Esophagus squamous epithelium (tissue), 5 donors: Measurements from ENCODE around the gene RELN. TPM values are rescaled to one million over a fixed set of nuclear protein-coding genes. Genes with fewer than 3 reads are reported as not detected.

Experiments
- DNase-seq: peaks from one replicate; lab custom pipeline; 2025; lab: John Stamatoyannopoulos, UW
- H3K27ac ChIP-seq, 4 donors: fragments of 200-600 bp; sonication (generic); one replicate each; pipeline ENCODE4 v1.5.1; 2016 to 2019; ENCODE audit warnings: mild to moderate bottlenecking in 1 of 4
- H3K27me3 ChIP-seq, 4 donors: fragments of 200-600 bp; sonication (generic); 1 replicate in 3 of 4; 2 replicates in 1 of 4; pipeline versions ENCODE4 v1.5.1 to v1.6.0; 2017 to 2021; ENCODE audit warnings: antibody characterized with exemption in 1 of 4
- H3K36me3 ChIP-seq, 3 donors: fragments of 200-600 bp; sonication (generic); one replicate each; pipeline ENCODE4 v1.5.1; 2016 to 2019
- H3K4me1 ChIP-seq, 3 donors: fragments of 200-600 bp; sonication (generic); one replicate each; pipeline ENCODE4 v1.5.1; 2017 to 2019
- H3K4me3 ChIP-seq, 4 donors: fragments of 200-600 bp; sonication (generic); 1 replicate in 3 of 4; 2 replicates in 1 of 4; pipeline ENCODE4 v1.5.1; 2016 to 2019; ENCODE audit warnings: mild to moderate bottlenecking in 2 of 4, moderate library complexity in 1 of 4
- H3K9me3 ChIP-seq, 3 donors: fragments of 200-600 bp; sonication (generic); one replicate each; pipeline ENCODE4 v1.5.1; 2016 to 2019
- CTCF ChIP-seq, 6 experiments: fragments of 450-650 bp in 4 of 6; fragments of 200-600 bp in 2 of 6; sonication (generic) in 2 of 6; IDR thresholded peaks; one replicate each; pipeline ENCODE4 v1.5.1; 2016 to 2019; ENCODE audit warnings: antibody characterized with exemption in 6 of 6, mild to moderate bottlenecking in 4 of 6, moderate library complexity in 4 of 6
- POLR2A ChIP-seq, 4 donors: fragments of 450-650 bp; IDR thresholded peaks; one replicate each; pipeline ENCODE4 v1.6.1; 2017; ENCODE audit warnings: antibody characterized with exemption in 4 of 4, mild to moderate bottlenecking in 4 of 4, moderate library complexity in 3 of 4
- WGBS, 2 donors: methylation state at CpG; one replicate each; pipeline ENCODE4 v1.1.5; 2018; 5-methylcytosine and 5-hydroxymethylcytosine counted together
- intact Hi-C: fragments of 100-400 bp; cut with DNase I; formaldehyde crosslinking; loops from one replicate; pipeline ENCODE4 v1.15.0; 2022
- total RNA-seq, 4 donors: library from RNA; depleted of rRNA; stranded (reverse); fragments of >200 nt; gene quantifications; one replicate each; pipeline ENCODE4 v1.1.0, GENCODE V29; 2016
- donor health status: DM: yes; HTN: yes; CAD: no.

The RELN gene
- total RNA-seq, 4 donors from 2014 or later, result 0.68 to 6.5 (median 1.00) TPM

- H3K27me3 ChIP-seq, result no peaks in the 10 kb centered on the region
- intact Hi-C loops, result no loop called here
- no peak for TF ChIP-seq POLR2A (IDR thresholded peaks at IDR 0.05)
- no peak for TF ChIP-seq CTCF (IDR thresholded peaks at IDR 0.05)
- DNase-seq, result no peak
- no peaks in the 10 kb centered on the region for H3K9me3 ChIP-seq
- no peak overlapping the region for H3K27ac ChIP-seq
- H3K4me3 ChIP-seq, result no peak overlapping the region
- no peaks in the 10 kb centered on the region for H3K4me1 ChIP-seq
- WGBS, 2 donors, result 32 to 39% methylated on average over 1 of the region's 1 CpG
- no peaks in the 10 kb centered on the region for H3K36me3 ChIP-seq
Observed at GRCh38 chr7:103799298-103799697, 190.2 kb downstream of the RELN start.

- H3K9me3 ChIP-seq, result no peaks in the 10 kb centered on the region
- no peak for DNase-seq
- H3K27me3 ChIP-seq, result no peaks in the 10 kb centered on the region
- TF ChIP-seq POLR2A (IDR thresholded peaks at IDR 0.05) (no peak), CTCF (IDR thresholded peaks at IDR 0.05) (no peak)
- H3K36me3 ChIP-seq, result no peaks in the 10 kb centered on the region
- no peak overlapping the region for H3K27ac ChIP-seq
- H3K4me3 ChIP-seq, result no peak overlapping the region
- intact Hi-C loops, result no loop called here
- no peaks in the 10 kb centered on the region for H3K4me1 ChIP-seq
- WGBS, 2 donors, result 37 to 52% methylated on average over 3 of the region's 3 CpGs
Observed at GRCh38 chr7:103797647-103798307, 191.7 kb downstream of the RELN start.

- Histone ChIP-seq H3K4me1 (no peaks in the 10 kb centered on the region), H3K4me3 (no peak overlapping the region), H3K27ac (no peak overlapping the region), H3K36me3 (no peaks in the 10 kb centered on the region), H3K9me3 (no peaks in the 10 kb centered on the region), H3K27me3 (no peaks in the 10 kb centered on the region)
- TF ChIP-seq POLR2A (IDR thresholded peaks at IDR 0.05) (no peak), CTCF (IDR thresholded peaks at IDR 0.05) (no peak)
- DNase-seq, result no peak
- intact Hi-C loops, result no loop called here
- 73 to 84% methylated on average over 4 to 7 of the region's 7 CpGs for WGBS, 2 donors
Observed at GRCh38 chr7:103796327-103796962, 193.0 kb downstream of the RELN start.

- no peak for DNase-seq
- H3K4me3 ChIP-seq, result no peak overlapping the region
- intact Hi-C loops, result no loop called here
- no peak overlapping the region for H3K27ac ChIP-seq
- no peaks in the 10 kb centered on the region for H3K36me3 ChIP-seq
- TF ChIP-seq POLR2A (IDR thresholded peaks at IDR 0.05) (no peak), CTCF (IDR thresholded peaks at IDR 0.05) (no peak)
- no peaks in the 10 kb centered on the region for H3K9me3 ChIP-seq
- no peaks in the 10 kb centered on the region for H3K4me1 ChIP-seq
- H3K27me3 ChIP-seq, result no peaks in the 10 kb centered on the region
Observed at GRCh38 chr7:103795787-103796186, 193.7 kb downstream of the RELN start.

GRCh38 chr7:103795107-103795506 lies 194.4 kb downstream of the RELN start:
- Histone ChIP-seq H3K36me3 (no peaks in the 10 kb centered on the region), H3K27ac (no peak overlapping the region), H3K4me3 (no peak overlapping the region), H3K9me3 (no peaks in the 10 kb centered on the region), H3K27me3 (no peaks in the 10 kb centered on the region), H3K4me1 (no peaks in the 10 kb centered on the region)
- TF ChIP-seq CTCF (IDR thresholded peaks at IDR 0.05) (no peak), POLR2A (IDR thresholded peaks at IDR 0.05) (no peak)
- no peak for DNase-seq
- intact Hi-C loops, result no loop called here
- 7 to 44% methylated on average over 1 of the region's 1 CpG for WGBS, 2 donors
